PC-9 (cell line): ENCODE measurements around the gene HLA-DQA2. TPM values are rescaled to one million over a fixed set of nuclear protein-coding genes. Genes with fewer than 3 reads are reported as not detected.

Source experiments
- BruUV-seq: library from RNA; stranded (reverse); fragments of 400-500 nt; replicated peaks from 2 replicates; lab custom pipeline; 2021; lab: Mats Ljungman, UMichigan
- CTCF ChIA-PET: fragments of 300-600 bp; sonication (Branson Sonifier 250); formaldehyde crosslinking; loops from one replicate; lab custom pipeline; 2022; ENCODE audit warnings: antibody characterized with exemption; lab: Charles Lee
- POLR2A ChIA-PET: fragments of 300-600 bp; sonication (Branson Sonifier 250); formaldehyde crosslinking; loops from one replicate; lab custom pipeline; 2022; ENCODE audit warnings: antibody characterized with exemption; ENCODE audit not compliant: unreplicated experiment; lab: Charles Lee
- DNase-seq, 2 experiments: peaks; one replicate each; pipeline versions ENCODE4 v3.0.0 to v3.0.0-alpha.2; 2015 to 2022; ENCODE audit warnings: mixed read lengths in 1 of 2
- H2AFZ ChIP-seq: fragments of 200-600 bp; sonication (generic); 2 replicates; pipeline ENCODE4 v1.8.1; 2017; ENCODE audit warnings: antibody characterized with exemption
- H3F3A ChIP-seq: fragments of 200-600 bp; sonication (generic); 2 replicates; pipeline ENCODE4 v1.8.1; 2017; ENCODE audit warnings: antibody characterized with exemption, mild to moderate bottlenecking, low read depth; ENCODE audit not compliant: insufficient read depth
- H3K27ac ChIP-seq: fragments of 200-600 bp; sonication (generic); 2 replicates; pipeline ENCODE4 v1.6.1; 2016; ENCODE audit warnings: mixed run types
- H3K27me3 ChIP-seq: fragments of 200-600 bp; sonication (generic); 2 replicates; pipeline ENCODE4 v1.6.1; 2016; ENCODE audit warnings: low read depth, mixed run types; ENCODE audit not compliant: insufficient read depth
- H3K36me3 ChIP-seq: fragments of 200-600 bp; sonication (generic); 2 replicates; pipeline ENCODE4 v1.6.1; 2016; ENCODE audit warnings: low read depth, mixed run types
- H3K4me1 ChIP-seq: fragments of 200-600 bp; sonication (generic); replicated peaks from 2 replicates; pipeline ENCODE4 v1.6.1; 2016; ENCODE audit warnings: mixed run types; ENCODE audit not compliant: insufficient read depth
- H3K4me2 ChIP-seq: fragments of 200-600 bp; sonication (generic); 2 replicates; pipeline ENCODE4 v1.6.1; 2017; ENCODE audit warnings: mixed run types
- H3K4me3 ChIP-seq: fragments of 200-600 bp; sonication (generic); 2 replicates; pipeline ENCODE4 v1.6.1; 2016; ENCODE audit warnings: mixed run types
- H3K79me2 ChIP-seq: fragments of 200-600 bp; sonication (generic); 2 replicates; pipeline ENCODE4 v1.6.1; 2017; ENCODE audit warnings: low read depth, mixed run types
- H3K9me2 ChIP-seq: fragments of 200-600 bp; sonication (generic); 2 replicates; pipeline ENCODE4 v1.8.1; 2017; ENCODE audit warnings: mild to moderate bottlenecking; ENCODE audit not compliant: insufficient read depth
- H3K9me3 ChIP-seq: fragments of 200-600 bp; sonication (generic); 2 replicates; pipeline ENCODE4 v1.8.1; 2016; ENCODE audit warnings: low read depth; ENCODE audit not compliant: insufficient read depth
- H4K20me1 ChIP-seq: fragments of 200-600 bp; sonication (generic); 2 replicates; pipeline ENCODE4 v1.8.1; 2017; ENCODE audit not compliant: insufficient read depth
- CTCF ChIP-seq: fragments of 200-600 bp; sonication (generic); conservative IDR thresholded peaks from 2 replicates; pipeline ENCODE4 v1.6.1; 2017; ENCODE audit warnings: mixed run types, antibody characterized with exemption, mild to moderate bottlenecking, moderate library complexity
- EZH2 ChIP-seq: fragments of 200-600 bp; sonication (generic); IDR thresholded peaks from 2 replicates; pipeline ENCODE4 v1.8.0; 2017; ENCODE audit warnings: antibody characterized with exemption, low read depth
- intact Hi-C: fragments of 100-400 bp; cut with micrococcal nuclease; formaldehyde crosslinking; loops from one replicate; pipeline ENCODE4 v1.10.0; 2022; ENCODE audit not compliant: unreplicated experiment
- microRNA-seq: library from miRNA; unstranded; fragments of <30 nt; microRNA quantifications from one replicate; pipeline ENCODE4 v1.2.0, GENCODE V29; 2021; ENCODE audit warnings: borderline number of aligned reads, borderline replicate concordance
- total RNA-seq: library from RNA; stranded (reverse); gene quantifications from 2 replicates; pipeline ENCODE4 v1.2.3, GENCODE V29; 2021

HLA-DQA2 gene
- total RNA-seq, 1 experiment from 2014 or later: not detected

GRCh38 chr6:32790306-32790705 lies 49.1 kb downstream of the HLA-DQA2 start:
- no peaks in the 10 kb centered on the region for H3K4me1 ChIP-seq
- no peaks in the 10 kb centered on the region for H3K36me3 ChIP-seq
- H3K4me3 ChIP-seq: no peak overlapping the region
- no TSS peak for BruUV-seq
- POLR2A ChIA-PET: no interaction called here
- intact Hi-C loops: loop anchor here (10.0 kb wide), 2 partner anchors 74 to 86 kb away; no protein-coding TSS in a partner anchor
- H3K79me2 ChIP-seq: no peaks in the 10 kb centered on the region
- H2AFZ ChIP-seq: no peak overlapping the region
- no peaks in the 10 kb centered on the region for H3K9me2 ChIP-seq
- no peaks in the 10 kb centered on the region for H3F3A ChIP-seq
- DNase-seq: no peak
- H3K27ac ChIP-seq: no peak overlapping the region
- CTCF ChIA-PET: no interaction called here
- no peaks in the 10 kb centered on the region for H4K20me1 ChIP-seq
- H3K9me3 ChIP-seq: no peaks in the 10 kb centered on the region
- TF ChIP-seq CTCF: no peak
- H3K27me3 ChIP-seq: peaks cover 55% of the 10 kb centered on the region
- H3K4me2 ChIP-seq: no peak overlapping the region

GRCh38 chr6:32792901-32793435 lies 51.8 kb downstream of the HLA-DQA2 start:
- ChIA-PET POLR2A (interaction anchor here (0.7 kb wide), 1 partner anchor 90 kb away, joined by 3 read pairs; no protein-coding TSS in a partner anchor), CTCF (no interaction called here)
- H3K27me3 ChIP-seq: peaks cover 52% of the 10 kb centered on the region
- no peak overlapping the region for H3K27ac ChIP-seq
- no peak for DNase-seq
- BruUV-seq: no TSS peak
- no peaks in the 10 kb centered on the region for H3F3A ChIP-seq
- no peaks in the 10 kb centered on the region for H3K36me3 ChIP-seq
- H3K4me2 ChIP-seq: no peak overlapping the region
- H3K9me3 ChIP-seq: no peaks in the 10 kb centered on the region
- H3K4me1 ChIP-seq: no peaks in the 10 kb centered on the region
- no peaks in the 10 kb centered on the region for H3K9me2 ChIP-seq
- no peaks in the 10 kb centered on the region for H3K79me2 ChIP-seq
- no peak overlapping the region for H3K4me3 ChIP-seq
- intact Hi-C loops: loop anchor here (10.0 kb wide), 2 partner anchors 72 to 88 kb away; no protein-coding TSS in a partner anchor
- TF ChIP-seq EZH2: no peak
- no peak for TF ChIP-seq CTCF
- H2AFZ ChIP-seq: no peak overlapping the region
- H4K20me1 ChIP-seq: no peaks in the 10 kb centered on the region

GRCh38 chr6:32794510-32794909 lies 53.3 kb downstream of the HLA-DQA2 start:
- no peak overlapping the region for H3K4me3 ChIP-seq
- peaks cover 52% of the 10 kb centered on the region for H3K27me3 ChIP-seq
- H3K4me2 ChIP-seq: no peak overlapping the region
- H3K9me2 ChIP-seq: no peaks in the 10 kb centered on the region
- no peaks in the 10 kb centered on the region for H3F3A ChIP-seq
- POLR2A ChIA-PET: no interaction called here
- no peaks in the 10 kb centered on the region for H3K4me1 ChIP-seq
- H2AFZ ChIP-seq: no peak overlapping the region
- H3K27ac ChIP-seq: no peak overlapping the region
- TF ChIP-seq CTCF (no peak), EZH2 (no peak)
- no peaks in the 10 kb centered on the region for H4K20me1 ChIP-seq
- H3K79me2 ChIP-seq: no peaks in the 10 kb centered on the region
- no peak for DNase-seq
- H3K9me3 ChIP-seq: peaks cover 5% of the 10 kb centered on the region; the same call in 1 of the 2 replicates
- no TSS peak for BruUV-seq
- H3K36me3 ChIP-seq: no peaks in the 10 kb centered on the region
- CTCF ChIA-PET: no interaction called here
- intact Hi-C loops: loop anchor here (10.0 kb wide), 2 partner anchors 70 to 90 kb away; no protein-coding TSS in a partner anchor

Small RNA genes within 50 kb of the gene (microRNA-seq; reads per million reads assigned to microRNA genes)
- not detected for gene MIR3135B

Other genes starting within 250 kb of the HLA-DQA2 start
- gene HLA-DRB5, start 211.1 kb upstream of the HLA-DQA2 start, total RNA-seq: 0.33 TPM in 1 of 2 replicates, not detected in the other
- 2.3 and 3.1 TPM in 2 replicates for gene HLA-DRB1, start 151.5 kb upstream of the HLA-DQA2 start, total RNA-seq
- gene HLA-DQA1, start 104.0 kb upstream of the HLA-DQA2 start, total RNA-seq: not detected in 2 replicates
- 3.8 and 5.9 TPM in 2 replicates for gene HLA-DQB1, start 74.7 kb upstream of the HLA-DQA2 start, total RNA-seq
- not detected in 2 replicates for gene HLA-DQB2, start 22.1 kb downstream of the HLA-DQA2 start, total RNA-seq
- 3.4 and 4.3 TPM in 2 replicates for gene HLA-DOB, start 75.6 kb downstream of the HLA-DQA2 start, total RNA-seq
- gene TAP2, start 97.3 kb downstream of the HLA-DQA2 start, total RNA-seq: 70.6 and 91.2 TPM in 2 replicates
- 70.8 and 101 TPM in 2 replicates for gene PSMB8, start 102.7 kb downstream of the HLA-DQA2 start, total RNA-seq
- gene TAP1, start 112.3 kb downstream of the HLA-DQA2 start, total RNA-seq: 23.1 and 23.4 TPM in 2 replicates
- 37.6 and 48.4 TPM in 2 replicates for gene PSMB9, start 112.8 kb downstream of the HLA-DQA2 start, total RNA-seq
- gene HLA-DMB, start 199.6 kb downstream of the HLA-DQA2 start, total RNA-seq: 0.73 and 1.1 TPM in 2 replicates
- 18.3 and 22.1 TPM in 2 replicates for gene HLA-DMA, start 211.7 kb downstream of the HLA-DQA2 start, total RNA-seq
- 130 and 157 TPM in 2 replicates for gene BRD2, start 227.2 kb downstream of the HLA-DQA2 start, total RNA-seq